GM19025 (cell line): ENCODE data around the gene NCMAP.
"Not testable (repeated sequence)": the region's sequence is repeated elsewhere in the genome, so short reads cannot be mapped to it uniquely, and the experiment has no call there.

Experiments
- ATAC-seq: cut with Tn5 transposase; IDR thresholded peaks from one replicate; pipeline ENCODE4 v1.9.1; 2021; ENCODE audit warnings: mild to moderate bottlenecking, low read depth, moderate library complexity; ENCODE audit not compliant: unreplicated experiment

The NCMAP gene, protein sequence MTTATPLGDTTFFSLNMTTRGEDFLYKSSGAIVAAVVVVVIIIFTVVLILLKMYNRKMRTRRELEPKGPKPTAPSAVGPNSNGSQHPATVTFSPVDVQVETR

DNA sequence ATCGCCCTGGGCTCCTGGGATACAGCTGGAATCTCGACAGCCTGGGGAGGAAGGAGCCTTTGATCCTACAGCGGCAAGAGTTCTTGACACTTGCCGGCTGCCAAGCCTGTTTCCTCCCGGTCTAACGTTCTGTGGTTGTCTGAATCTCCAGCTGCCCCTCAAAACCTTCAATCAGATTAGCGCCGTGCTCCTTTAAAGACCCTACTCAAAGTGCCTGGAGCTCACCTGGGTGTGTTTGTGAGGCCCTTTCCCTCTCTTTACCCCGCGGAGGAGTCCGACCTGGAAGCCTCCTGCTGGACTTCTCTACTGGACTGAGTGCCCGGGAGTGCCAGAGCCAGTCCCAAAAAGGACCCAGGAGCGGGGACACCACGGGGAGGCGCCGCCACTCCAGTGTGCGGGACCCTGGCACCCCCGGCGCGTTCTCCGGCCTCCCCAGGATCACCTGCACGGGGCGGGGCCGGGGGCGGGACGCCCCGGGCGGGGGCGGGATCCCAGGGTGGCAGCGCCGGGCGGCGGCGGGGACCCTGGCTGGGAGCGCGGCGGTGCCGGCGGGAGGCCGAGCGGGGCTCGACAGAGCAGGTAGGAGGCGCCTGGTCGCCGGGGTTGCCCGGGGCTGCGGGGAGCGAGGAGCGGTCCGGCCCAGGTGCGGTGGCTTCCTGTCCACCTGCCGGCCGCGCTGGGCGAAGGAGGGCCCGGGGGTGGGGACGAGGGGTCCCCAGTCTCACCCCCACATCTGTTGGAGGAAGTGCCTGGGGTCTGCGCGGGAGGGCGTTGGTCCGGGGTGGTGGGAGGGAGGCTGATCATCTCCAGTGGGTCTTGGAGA is at the start of gene NCMAP:
NCMAP (plus strand) TSS at position 497 of the 823 bp plus-strand sequence. CDS start 39,344 bp downstream, outside the sequence.
- no peak for ATAC-seq

DNA sequence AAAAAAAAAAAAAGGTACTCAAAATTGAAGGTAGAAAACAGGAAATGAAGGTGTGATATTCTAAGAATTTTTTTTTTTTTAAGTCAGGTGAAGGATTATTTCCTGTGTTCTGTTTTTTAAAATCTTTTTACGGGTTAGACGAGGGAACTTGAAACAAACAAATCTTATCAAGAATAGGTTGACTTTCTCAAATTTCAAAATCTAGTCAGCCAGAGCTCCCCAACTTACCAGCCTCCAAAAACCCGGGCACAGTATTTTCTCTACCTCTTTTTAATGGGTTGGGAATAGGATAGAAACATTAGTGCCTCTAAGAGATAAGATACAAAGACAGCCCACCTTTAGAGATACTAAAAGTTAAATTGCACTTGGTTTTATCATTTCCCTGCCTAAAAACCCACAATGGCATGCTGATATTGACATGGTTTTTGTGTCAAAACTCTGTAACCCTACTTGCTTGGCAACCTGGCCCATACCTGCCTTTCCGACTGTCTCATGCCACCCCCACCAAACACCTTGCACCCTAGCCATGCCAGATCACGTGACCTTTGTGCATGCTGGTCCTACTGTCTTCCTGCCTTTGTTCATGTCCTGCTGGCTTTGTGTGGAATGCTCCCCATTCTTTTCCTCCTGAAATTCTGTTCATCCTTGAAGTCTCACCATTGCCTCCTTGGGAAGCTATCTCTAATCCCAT is 49.1 kb upstream of the NCMAP start:
- no peak for ATAC-seq

DNA sequence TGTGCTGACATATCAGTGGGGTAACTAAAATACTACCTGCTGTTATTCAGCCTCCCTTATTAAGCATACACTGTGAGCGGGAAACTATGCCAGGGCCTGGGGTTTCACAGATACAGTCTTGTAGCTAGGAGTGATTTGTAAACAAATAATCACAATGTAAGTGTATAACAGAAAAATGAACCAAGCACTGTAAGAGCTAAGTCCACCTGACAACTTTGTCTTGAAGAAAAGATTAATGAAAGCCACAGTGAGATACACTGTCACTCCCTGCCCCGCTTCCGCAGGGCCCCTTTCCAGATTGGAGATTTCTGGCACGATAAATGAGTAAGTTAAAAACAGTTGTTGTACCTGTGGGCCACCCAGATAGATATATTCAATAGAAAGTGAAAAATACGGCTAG is 48.5 kb upstream of the NCMAP start:
- no peak for ATAC-seq

DNA sequence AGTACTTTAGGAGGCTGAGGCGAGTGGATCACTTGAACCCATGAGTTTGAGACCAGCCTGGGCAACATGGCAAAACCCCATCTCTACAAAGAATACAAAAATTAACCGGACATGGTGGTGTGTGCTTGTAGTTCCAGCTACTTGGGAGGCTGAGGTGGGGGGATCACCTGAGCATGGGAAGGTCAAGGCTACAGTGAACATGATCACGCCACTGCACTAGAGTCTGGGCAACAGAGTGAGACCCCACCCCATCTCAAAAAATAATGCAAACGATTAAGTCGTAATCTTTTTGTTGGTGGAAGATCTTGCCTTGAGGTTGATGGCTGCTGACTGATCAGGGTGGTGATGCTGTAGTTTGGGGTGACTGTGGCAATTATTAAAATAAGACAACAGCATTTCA is 47.0 kb upstream of the NCMAP start:
- no peak for ATAC-seq

DNA sequence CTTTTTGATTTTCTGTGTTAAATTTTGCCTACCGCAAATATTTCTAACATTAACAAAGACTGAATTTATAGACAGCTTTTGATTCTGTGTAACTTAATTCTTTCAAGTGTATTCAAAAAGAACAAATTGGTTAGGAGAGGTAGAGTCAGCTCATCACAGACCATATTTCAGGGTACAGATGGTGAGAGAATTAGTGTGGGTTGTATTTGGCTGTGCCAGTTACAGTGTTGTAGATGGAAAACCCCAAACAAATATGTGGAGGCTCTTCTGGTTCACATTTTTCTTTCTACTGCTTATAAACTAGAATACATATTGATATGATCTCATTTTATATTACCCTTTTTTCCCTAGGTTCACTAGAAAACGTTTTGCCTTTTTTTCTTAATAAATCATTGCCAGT is 42.2 kb upstream of the NCMAP start:
- ATAC-seq: no peak

DNA sequence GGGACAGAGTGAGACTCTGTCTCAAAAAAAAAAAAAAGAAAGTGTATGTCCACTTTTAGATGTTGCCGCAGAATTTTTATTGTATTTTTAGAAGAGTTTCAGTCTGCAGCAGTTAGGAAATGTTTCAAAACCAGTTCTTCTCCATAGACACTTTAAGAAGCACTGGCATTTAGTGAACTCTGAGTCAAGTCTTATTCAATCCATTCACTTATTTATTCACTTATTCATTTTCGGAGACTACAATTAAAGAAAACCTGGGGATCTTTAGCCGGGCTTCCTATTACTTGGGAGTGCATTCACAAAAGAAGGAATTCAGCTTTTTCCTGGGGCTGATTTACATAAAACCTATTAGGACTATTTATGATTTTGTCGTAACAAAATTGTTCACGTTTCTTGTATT is 40.9 kb upstream of the NCMAP start:
- no peak for ATAC-seq

DNA sequence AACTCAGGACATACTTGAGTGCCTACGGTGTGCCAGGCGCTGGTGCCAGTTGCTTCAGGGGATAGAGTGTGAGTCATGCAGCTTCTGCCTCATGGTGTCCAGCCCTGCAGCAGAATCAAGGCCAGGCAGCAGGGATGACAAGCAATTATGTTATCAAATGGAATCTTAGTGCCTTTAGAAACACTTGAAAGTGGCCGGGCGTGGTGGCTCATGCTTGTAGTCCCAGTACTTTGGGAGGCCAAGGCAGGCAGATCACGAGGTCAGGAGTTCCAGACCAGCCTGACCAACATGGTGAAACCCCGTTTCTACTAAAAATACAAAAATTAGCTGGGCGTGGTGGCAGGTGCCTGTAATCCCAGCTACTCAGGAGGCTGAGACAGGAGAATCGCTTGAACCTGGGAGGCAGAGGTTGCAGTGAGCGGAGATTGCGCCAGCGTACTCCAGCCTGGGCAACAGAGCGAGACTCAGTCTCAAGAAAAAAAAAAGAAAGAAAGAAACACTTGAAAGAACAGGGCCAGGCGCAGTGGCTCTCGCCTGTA is 40.1 kb upstream of the NCMAP start:
- not testable (repeated sequence) for ATAC-seq

DNA sequence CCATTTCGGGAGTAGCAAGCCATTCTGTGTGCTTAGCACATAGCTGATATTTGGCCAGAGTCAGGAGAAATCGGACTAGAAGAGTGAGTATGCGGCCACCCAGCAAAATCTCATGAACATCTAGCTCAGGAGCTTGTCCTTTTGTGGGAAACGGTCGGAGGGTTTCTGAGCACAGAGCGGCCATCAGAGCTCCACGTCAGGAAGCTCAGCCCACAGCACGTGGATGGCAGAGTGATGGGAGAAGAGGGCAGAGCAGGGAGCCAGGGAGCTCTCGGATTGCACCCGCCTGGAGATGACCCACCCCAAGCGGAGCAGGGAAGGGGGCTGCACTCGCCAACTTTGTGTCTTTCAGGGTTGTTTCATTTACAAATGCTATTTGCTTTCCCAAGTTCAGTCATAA is 39.4 kb upstream of the NCMAP start:
- no peak for ATAC-seq

DNA sequence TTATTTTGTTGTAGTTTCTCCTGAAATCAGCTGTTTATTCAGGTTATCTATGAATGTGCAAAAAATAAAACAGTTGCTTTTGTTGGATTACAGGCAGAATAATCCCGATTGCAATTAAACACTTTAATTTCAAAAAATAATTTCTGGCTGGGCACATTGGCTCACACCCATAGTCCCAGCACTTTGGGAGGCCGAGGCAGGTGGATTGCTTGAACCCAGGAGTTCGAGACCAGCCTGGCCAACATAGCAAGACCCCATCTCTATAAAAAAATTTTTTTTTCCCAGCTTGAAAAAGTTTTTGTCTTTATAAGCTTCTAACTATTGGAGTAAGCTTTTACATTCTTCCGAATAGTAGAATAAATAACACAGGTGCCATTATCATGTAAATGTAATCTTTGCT is 38.0 kb upstream of the NCMAP start:
- no peak for ATAC-seq

DNA sequence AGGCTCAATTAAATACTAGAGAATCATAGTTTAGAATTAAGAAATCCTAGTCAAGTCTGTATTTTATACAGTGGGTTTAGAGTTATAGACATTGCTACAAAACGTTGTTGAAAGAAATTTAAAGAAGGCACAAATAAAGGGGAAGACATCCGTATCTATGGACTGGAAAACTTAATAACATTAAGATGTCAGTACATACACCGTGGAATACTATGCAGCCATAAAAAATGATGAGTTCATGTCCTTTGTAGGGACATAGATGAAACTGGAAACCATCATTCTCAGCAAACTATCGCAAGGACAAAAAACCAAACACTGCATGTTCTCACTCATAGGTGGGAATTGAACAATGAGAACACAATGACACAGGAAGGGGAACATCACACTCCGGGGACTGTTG is 35.6 kb upstream of the NCMAP start:
- ATAC-seq: not testable (repeated sequence)

DNA sequence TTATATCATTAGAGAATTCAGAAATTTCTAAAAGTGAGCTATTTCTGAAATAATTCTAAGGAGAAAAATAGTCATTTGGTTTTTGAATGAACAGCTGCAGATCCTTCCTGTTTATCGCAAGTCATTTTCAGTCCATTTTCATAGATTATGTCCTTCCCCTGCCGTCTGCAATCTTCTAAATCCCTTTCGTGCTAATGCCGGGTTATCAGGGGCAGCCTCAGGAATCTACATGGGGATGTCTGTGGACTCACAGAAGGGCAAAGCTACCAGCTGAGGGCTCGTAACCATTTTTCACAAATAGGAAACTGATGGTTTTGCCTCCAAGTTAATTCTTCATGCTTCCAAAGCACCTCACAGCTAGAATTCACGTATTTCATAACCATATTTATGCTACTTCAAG is 30.3 kb upstream of the NCMAP start:
- no peak for ATAC-seq

DNA sequence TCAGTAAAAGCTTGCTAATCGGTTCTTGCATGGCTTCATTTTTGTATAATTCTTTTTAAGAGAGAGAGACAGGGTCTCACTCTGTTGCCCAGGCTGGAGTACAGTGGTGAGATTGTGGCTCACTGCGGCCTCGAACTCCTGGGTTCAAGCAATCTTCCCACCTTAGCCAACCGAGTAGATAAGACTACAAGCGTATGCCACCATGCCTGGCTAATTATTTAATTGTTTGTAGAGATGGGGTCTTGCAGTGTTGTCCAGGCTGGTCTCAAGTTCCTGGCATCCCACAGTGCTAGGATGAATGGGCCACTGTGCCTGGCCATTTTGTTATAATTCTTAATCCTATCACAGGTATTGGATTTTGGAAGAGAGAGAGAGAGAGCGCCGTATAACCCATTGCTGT is 29.8 kb upstream of the NCMAP start:
- ATAC-seq: no peak

DNA sequence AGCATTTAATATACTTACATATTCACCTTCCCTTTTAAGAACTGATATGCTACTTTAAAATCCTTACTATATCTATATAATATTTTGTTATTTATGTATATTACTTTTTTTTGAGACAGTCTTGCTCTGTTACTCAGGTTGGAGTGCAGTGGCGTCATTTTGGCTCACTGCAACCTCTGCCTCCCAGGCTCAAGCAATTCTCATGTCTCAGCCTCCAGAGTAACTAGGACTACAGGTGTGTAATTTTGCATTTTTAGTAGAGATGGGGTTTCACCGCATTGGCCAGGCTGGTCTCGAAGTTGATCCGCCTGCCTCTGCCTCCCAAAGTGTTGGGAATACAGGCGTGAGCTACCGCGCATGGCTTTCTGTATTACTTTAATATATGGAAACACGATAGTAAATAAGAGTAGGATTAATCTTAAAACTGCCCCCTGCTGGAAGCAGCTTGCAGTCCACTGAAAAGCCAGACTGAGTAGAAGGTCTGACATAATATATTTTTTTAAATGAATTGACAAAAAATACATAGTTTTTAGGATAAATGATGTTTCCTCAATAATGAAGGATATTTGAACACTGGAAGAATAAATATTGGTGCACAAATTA is 28.8 kb upstream of the NCMAP start:
- no peak for ATAC-seq

DNA sequence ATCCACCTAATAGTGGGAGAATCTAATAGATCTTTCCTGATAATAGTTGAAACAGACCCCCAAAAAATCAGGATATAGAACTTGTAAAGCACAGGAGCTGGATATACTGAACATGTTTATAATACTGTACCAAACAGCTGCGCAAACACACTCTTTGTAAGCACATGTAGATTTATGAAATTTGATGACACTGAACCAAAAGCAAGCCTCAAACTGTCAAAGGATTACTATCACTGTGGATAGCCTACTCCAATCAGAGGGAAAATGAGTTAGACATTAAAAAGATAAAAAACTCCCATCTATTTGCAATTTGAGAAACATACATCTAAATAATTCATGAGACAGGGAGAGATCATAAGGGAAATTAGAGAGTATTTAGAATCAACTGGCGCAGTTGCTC is 27.1 kb upstream of the NCMAP start:
- no peak for ATAC-seq

DNA sequence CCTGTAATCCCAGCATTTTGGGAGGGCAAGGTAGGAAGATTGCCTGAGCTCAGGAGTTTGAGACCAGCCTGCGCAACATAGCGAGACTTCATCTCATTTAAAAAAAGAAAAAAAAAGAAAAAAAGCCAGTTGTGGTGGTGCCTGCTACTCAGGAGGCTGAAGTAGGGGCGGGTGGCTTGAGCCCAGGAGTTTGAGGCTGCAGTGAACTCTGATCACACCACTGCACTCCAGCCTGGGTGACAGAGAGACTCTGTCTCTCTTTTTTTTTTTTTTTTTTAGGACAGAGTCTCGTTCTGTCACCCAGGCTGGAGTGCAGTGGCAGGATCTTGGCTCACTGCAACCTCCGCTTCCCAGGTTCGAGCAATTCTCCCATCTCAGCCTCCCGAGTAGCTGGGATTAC is 26.6 kb upstream of the NCMAP start:
- ATAC-seq: not testable (repeated sequence)

DNA sequence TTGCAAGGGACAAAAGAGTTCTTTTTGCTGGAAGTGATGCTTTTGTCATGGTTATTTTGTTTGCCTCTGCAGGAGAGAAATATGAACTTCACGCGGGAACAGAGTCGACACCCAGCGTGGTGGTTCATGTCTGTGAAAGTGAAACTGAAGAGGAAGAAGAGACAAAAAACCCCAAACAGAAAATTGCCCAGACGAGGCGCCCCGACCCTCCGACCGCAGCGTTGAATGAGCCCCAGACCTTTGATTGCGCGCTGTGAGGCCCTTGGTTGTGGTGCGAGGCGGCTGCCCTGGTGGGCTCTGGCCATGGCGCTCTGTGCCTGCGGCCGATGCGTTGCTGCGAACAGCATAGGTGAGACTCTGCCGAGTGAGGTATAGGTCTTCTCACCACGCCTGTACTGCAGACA is 20.9 kb upstream of the NCMAP start:
- ATAC-seq: no peak

DNA sequence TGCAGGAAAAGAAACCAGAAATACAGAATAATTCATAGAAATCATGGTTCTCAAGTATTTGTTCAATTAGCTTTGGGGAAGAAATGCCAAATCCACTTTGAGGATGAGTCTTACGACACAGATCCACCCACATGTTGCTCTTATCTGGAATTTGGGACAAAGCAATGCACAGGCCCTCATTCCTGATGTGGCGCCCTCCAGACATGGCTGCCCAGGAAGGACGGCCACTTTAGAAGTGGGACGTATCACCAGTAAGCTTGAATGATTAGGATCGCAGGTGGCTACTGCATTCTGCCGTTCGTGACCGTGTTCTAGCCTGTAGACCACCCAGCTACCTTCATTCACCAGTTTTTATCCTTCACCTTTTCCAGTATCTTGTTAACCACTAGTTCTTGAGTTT is 20.1 kb upstream of the NCMAP start:
- ATAC-seq: no peak

DNA sequence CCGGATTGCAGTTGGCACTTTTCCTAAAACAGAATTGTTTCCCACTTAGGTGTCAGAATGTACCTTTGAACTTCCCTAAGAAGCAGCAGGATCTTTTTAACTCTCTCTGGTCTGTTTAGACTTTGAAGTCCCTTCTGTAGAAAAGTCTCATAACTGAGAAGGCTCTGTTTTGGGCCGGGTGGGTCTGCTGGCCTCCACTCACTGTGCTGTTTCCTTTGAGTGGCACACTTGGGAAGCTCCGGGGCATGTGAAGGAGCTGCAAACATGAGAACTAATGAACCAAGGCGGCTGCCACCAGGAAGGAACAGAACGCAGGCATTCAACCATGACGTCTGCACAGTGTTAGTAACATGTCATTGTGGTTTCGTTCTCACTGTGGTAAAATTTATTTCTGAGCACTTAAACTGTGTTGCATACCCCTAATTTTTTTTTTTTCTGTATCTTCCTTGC is 19.5 kb upstream of the NCMAP start:
- no peak for ATAC-seq

DNA sequence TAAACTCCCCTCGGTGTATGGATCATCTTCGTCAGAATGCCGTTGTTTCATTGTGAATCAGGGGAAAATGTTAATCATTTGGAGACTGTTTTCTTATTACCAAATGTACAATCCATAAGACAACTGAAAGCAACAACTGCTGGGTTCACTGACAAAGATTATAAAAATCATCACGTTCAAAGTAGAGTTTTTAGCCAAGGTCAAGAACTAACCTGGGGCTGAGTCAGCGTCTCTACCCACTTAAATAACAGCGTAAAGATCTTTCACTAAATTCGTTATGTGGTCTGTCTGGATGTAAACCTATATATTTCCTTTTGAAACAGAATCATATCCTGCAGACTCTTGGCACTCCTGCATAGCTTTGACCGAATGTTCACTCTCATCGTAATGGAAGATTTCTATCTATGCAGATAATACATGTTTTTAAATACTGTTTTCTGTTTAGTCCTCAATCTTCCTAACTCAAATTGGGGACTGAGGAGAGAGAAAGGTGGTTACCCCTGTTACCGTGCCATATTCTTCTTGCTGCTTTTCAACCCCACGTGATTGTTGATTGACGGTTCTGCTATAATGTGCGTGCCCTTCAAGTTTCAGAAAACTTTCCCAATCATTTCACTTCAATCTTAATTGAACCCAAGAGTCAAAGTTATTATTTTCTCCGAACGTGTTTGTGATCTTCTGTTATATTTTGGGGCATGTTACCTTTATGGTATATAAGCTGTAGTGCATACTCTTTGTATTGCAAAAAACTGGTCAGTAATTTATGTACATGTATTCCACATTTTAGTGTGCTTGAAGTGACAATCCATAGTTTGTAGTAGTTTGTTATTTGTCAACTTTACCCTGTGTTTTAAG is 15.6 kb upstream of the NCMAP start:
- no peak for ATAC-seq
